K562 (cell line): Measurements from ENCODE around the gene ANO10. TPM values are rescaled to one million over a fixed set of nuclear protein-coding genes. Genes with fewer than 3 reads are reported as not detected.

ENCODE experiments used
- ATAC-seq: fragments of 200-7000 bp; cut with Tn5 transposase; 3 replicates; pipeline ENCODE4 v1.9.1; 2020; ENCODE audit warnings: moderate library complexity
- BruUV-seq: library from RNA; stranded (reverse); fragments of 400-500 nt; replicated peaks from 2 replicates; lab custom pipeline; 2021; lab: Mats Ljungman, UMichigan
- CTCF ChIA-PET: fragments of 300-600 bp; formaldehyde crosslinking; extraction: SDS; loops from one replicate; lab custom pipeline; 2021; ENCODE audit warnings: low intra/inter-chr PET ratio; lab: Yijun Ruan, JAX
- POLR2A ChIA-PET: fragments of 300-600, 350-650 bp; sonication (Branson Sonifier 250); formaldehyde crosslinking; extraction: SDS; loops from one replicate; lab custom pipeline; 2021; ENCODE audit warnings: antibody characterized with exemption, inconsistent platforms; lab: Yijun Ruan, JAX
- DNase-seq, 4 experiments: peaks; one replicate each; pipeline versions ENCODE4 v3.0.0 to v3.0.0-alpha.2; 2011 to 2018; ENCODE audit warnings: low spot score in 3 of 4, mixed read lengths in 3 of 4; ENCODE audit errors: extremely low read depth in 1 of 4
- FAIRE-seq: peaks from 2 replicates; lab custom pipeline; 2011; peaks lifted over from hg19 to GRCh38; lab: Jason Lieb, UNC
- H2AFZ ChIP-seq: 2 replicates; pipeline ENCODE4 v1.6.0; 2011; ENCODE audit warnings: low read depth, low read length, control low read depth, inconsistent platforms
- H3K27ac ChIP-seq: fragments of 200-600 bp; 3 replicates; pipeline ENCODE4 v1.8.0; 2011; ENCODE audit warnings: low read depth, mild to moderate bottlenecking, control low read depth, inconsistent platforms, low read length, moderate library complexity, mixed read lengths; ENCODE audit errors: extremely low read depth
- H3K27me3 ChIP-seq, 2 experiments: fragments of 300-600 bp in 1 of 2; 2 replicates in 1 of 2; 3 replicates in 1 of 2; pipeline versions ENCODE4 v1.6.0 to v1.8.0; 2011; ENCODE audit warnings: inconsistent platforms in 2 of 2, low read length in 2 of 2, mild to moderate bottlenecking in 1 of 2, mixed read lengths in 1 of 2, moderate library complexity in 1 of 2; ENCODE audit not compliant: control insufficient read depth in 2 of 2, insufficient read depth in 2 of 2
- H3K36me3 ChIP-seq: fragments of 300-600 bp; 3 replicates; pipeline ENCODE4 v1.8.0; 2011; ENCODE audit warnings: mild to moderate bottlenecking, low read length, inconsistent platforms; ENCODE audit not compliant: control insufficient read depth, insufficient read depth
- H3K4me1 ChIP-seq, 2 experiments: fragments of 200-600 bp in 1 of 2; replicated peaks in 1 of 2; 2 replicates in 1 of 2; 3 replicates in 1 of 2; pipeline versions ENCODE4 v1.5.1 to v1.8.0; 2011; ENCODE audit warnings: inconsistent platforms in 2 of 2, low read length in 2 of 2, mild to moderate bottlenecking in 1 of 2, mixed read lengths in 1 of 2, moderate library complexity in 1 of 2; ENCODE audit not compliant: control insufficient read depth in 2 of 2, insufficient read depth in 2 of 2
- H3K4me2 ChIP-seq: 2 replicates; pipeline ENCODE4 v1.6.1; 2011; ENCODE audit warnings: low read length, control low read depth, inconsistent platforms, mixed read lengths; ENCODE audit not compliant: insufficient read depth
- H3K4me3 ChIP-seq: fragments of 200-600 bp; sonication (generic), shearing (Covaris generic); 2 replicates; pipeline ENCODE4 v1.5.1; 2016; ENCODE audit warnings: control low read depth, inconsistent platforms
- H3K79me2 ChIP-seq: fragments of 200-600 bp; 3 replicates; pipeline ENCODE4 v1.8.0; 2011; ENCODE audit warnings: low read length, inconsistent platforms; ENCODE audit not compliant: control insufficient read depth, insufficient read depth
- H3K9ac ChIP-seq, 2 experiments: 2 replicates each; pipeline versions ENCODE4 v1.6.0 to v1.6.1; 2011; ENCODE audit warnings: low read depth in 2 of 2, low read length in 2 of 2, control low read depth in 1 of 2, inconsistent platforms in 1 of 2, mild to moderate bottlenecking in 1 of 2, mixed read lengths in 1 of 2; ENCODE audit not compliant: insufficient read depth in 1 of 2
- H3K9me1 ChIP-seq: one replicate; pipeline ENCODE4 v1.6.0; 2011; ENCODE audit warnings: inconsistent platforms, mild to moderate bottlenecking, low read length, moderate library complexity; ENCODE audit not compliant: control insufficient read depth, insufficient read depth
- H3K9me3 ChIP-seq: replicated peaks from 2 replicates; pipeline ENCODE4 v1.5.1; 2011; ENCODE audit warnings: low read depth, low read length, inconsistent platforms; ENCODE audit not compliant: control insufficient read depth, insufficient read depth
- H4K20me1 ChIP-seq: replicated peaks from 2 replicates; pipeline ENCODE4 v1.6.1; 2011; ENCODE audit warnings: low read length, inconsistent platforms, mixed read lengths; ENCODE audit not compliant: control insufficient read depth, insufficient read depth
- CSDE1 ChIP-seq, 2 experiments: fragments of 450-650 bp; IDR thresholded peaks; 2 replicates each; pipeline ENCODE4 v1.6.1; 2016; ENCODE audit warnings: mild to moderate bottlenecking in 1 of 2
- CXXC5 ChIP-seq: fragments of 250-450 bp; sonication (Bioruptor Pico); IDR thresholded peaks from 2 replicates; pipeline ENCODE4 v1.8.0; 2022; ENCODE audit warnings: inconsistent platforms, mild to moderate bottlenecking, moderate library complexity
- MNT ChIP-seq, 2 experiments: fragments of 450-650 bp; conservative IDR thresholded peaks; 2 replicates each; pipeline ENCODE4 v1.6.1; 2017; ENCODE audit warnings: mild to moderate bottlenecking in 2 of 2, moderate library complexity in 2 of 2
- OTX1 ChIP-seq: fragments of 450-650 bp; formaldehyde crosslinking; IDR thresholded peaks from 2 replicates; pipeline ENCODE4 v1.4.0; 2022; ENCODE audit warnings: mild to moderate bottlenecking
- PRDM10 ChIP-seq: fragments of 450-650 bp; IDR thresholded peaks from 2 replicates; pipeline ENCODE4 v1.6.1; 2018; ENCODE audit not compliant: partially characterized antibody
- PURB ChIP-seq: sonication (generic); formaldehyde crosslinking; IDR thresholded peaks from 2 replicates; pipeline ENCODE4 v1.9.0; 2021; ENCODE audit warnings: low read depth, mild to moderate bottlenecking, missing genetic modification reagents
- ZNF518B ChIP-seq: fragments of 250-450 bp; sonication (Bioruptor Pico); IDR thresholded peaks from 2 replicates; pipeline ENCODE4 v1.5.0; 2021; ENCODE audit warnings: mild to moderate bottlenecking, moderate library complexity
- WGBS: fragments of 100-300 bp; shearing (Covaris generic); methylation state at CpG from one replicate; pipeline ENCODE4 v1.1.6; 2016; ENCODE audit warnings: low coverage, mixed read lengths; ENCODE audit not compliant: insufficient coverage; ENCODE audit errors: missing lambda C conversion rate; 5-methylcytosine and 5-hydroxymethylcytosine counted together
- in situ Hi-C: fragments of 300-500 bp; cut with MboI; formaldehyde crosslinking; loops from 4 replicates; pipeline ENCODE4 v1.15.0; 2018; ENCODE audit warnings: inconsistent platforms, mixed read lengths
- intact Hi-C: fragments of 100-400 bp; cut with micrococcal nuclease; formaldehyde crosslinking; loops from 2 replicates; pipeline ENCODE4 v1.14.2; 2022
- polyA plus RNA-seq, 8 experiments: library from polyadenylated mRNA; depleted of rRNA in 4 of 8; stranded (reverse) in 5 of 8; unstranded in 3 of 8; fragments of >200 nt; fragmentation: Nextera tagmentation in 2 of 8; fragmentation: Illumina TruSeq in 1 of 8; extraction: Ambion mirVana in 2 of 8; extraction: Trizol in 1 of 8; gene quantifications; 2 replicates each; pipeline versions ENCODE4 v1.2.1 to v1.2.3, GENCODE V29; 2011 to 2014; ENCODE audit warnings: inconsistent platforms in 1 of 8, missing spikeins in 1 of 8
- total RNA-seq, 7 experiments: library from RNA; depleted of rRNA in 6 of 7; stranded (reverse); fragments of >200 nt in 6 of 7; fragmentation: Illumina TruSeq in 2 of 7; extraction: Trizol in 2 of 7; gene quantifications; 2 replicates each; pipeline versions ENCODE4 v1.2.1 to v1.2.3, GENCODE V29; 2011 to 2021; ENCODE audit warnings: low replicate concordance in 1 of 7
- TF ChIP-seq, protein P1 (sequence below): sonication (generic); formaldehyde crosslinking; IDR thresholded peaks from 2 replicates; pipeline ENCODE4 v1.8.0; 2022; ENCODE audit warnings: mild to moderate bottlenecking, missing genetic modification reagents

Gene ANO10
- total and polyA plus RNA-seq, 9 of the 15 experiments (the other 6 are each of a cell fraction or from before 2014, with no cell fraction given) = 6.4 to 46.0 (median 32.3) TPM

DNA sequence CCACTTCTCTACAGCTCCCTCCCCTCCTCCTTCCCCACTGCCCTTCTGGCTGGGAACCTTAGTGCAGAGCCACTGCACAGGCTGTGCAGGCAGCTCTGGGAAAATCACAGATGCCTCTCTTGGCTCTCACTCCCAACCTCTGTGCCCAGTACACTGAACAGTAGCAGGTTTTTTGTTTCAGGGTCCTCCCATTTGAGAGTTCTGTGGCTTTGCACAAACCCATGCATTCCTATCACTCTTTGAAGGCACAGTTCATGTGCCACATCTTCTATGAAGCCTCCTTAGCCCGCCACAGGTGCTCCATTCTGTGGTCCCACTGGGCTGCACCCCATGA lies 231.6 kb downstream of the ANO10 start:
- Histone ChIP-seq H3K4me1 (peaks cover 0 to 18% of the 10 kb centered on the region in 2 experiments; a peak in 4 of 5 replicates), H3K9ac (peak overlapping the region in 1 of 2 experiments; percentile 57; a peak in 1 of 4 replicates), H3K9me3 (no peaks in the 10 kb centered on the region), H3K4me2 (peak overlapping the region; percentile 20; the same call in 1 of the 2 replicates), H3K9me1 (no peaks in the 10 kb centered on the region), H3K79me2 (no peaks in the 10 kb centered on the region), H2AFZ (peak overlapping the region; percentile 41; the same call in 1 of the 2 replicates), H3K36me3 (no peaks in the 10 kb centered on the region; the same call in 2 of the 3 replicates), H3K27me3 (no peaks in the 10 kb centered on the region), H3K27ac (no peak overlapping the region), H4K20me1 (no peaks in the 10 kb centered on the region), H3K4me3 (no peak overlapping the region)
- DNase-seq (no peak), ATAC-seq (peak; percentile 62), FAIRE-seq (no peak)
- intact Hi-C loops (no loop called here), in situ Hi-C loops (no loop called here)
- WGBS = 70% methylated on average over 1 of the region's 1 CpG
- POLR2A ChIA-PET = interaction anchor here (0.6 to 2.4 kb wide), 4 partner anchors 9 to 519 kb away, joined by 4 to 11 read pairs (median 6); no protein-coding TSS in a partner anchor
- CTCF ChIA-PET = no interaction called here
- BruUV-seq = no TSS peak
- TF ChIP-seq OTX1 = no peak
- TF ChIP-seq CSDE1 (IDR thresholded peaks at IDR 0.05) = no peak
- TF ChIP-seq, protein P1, sequence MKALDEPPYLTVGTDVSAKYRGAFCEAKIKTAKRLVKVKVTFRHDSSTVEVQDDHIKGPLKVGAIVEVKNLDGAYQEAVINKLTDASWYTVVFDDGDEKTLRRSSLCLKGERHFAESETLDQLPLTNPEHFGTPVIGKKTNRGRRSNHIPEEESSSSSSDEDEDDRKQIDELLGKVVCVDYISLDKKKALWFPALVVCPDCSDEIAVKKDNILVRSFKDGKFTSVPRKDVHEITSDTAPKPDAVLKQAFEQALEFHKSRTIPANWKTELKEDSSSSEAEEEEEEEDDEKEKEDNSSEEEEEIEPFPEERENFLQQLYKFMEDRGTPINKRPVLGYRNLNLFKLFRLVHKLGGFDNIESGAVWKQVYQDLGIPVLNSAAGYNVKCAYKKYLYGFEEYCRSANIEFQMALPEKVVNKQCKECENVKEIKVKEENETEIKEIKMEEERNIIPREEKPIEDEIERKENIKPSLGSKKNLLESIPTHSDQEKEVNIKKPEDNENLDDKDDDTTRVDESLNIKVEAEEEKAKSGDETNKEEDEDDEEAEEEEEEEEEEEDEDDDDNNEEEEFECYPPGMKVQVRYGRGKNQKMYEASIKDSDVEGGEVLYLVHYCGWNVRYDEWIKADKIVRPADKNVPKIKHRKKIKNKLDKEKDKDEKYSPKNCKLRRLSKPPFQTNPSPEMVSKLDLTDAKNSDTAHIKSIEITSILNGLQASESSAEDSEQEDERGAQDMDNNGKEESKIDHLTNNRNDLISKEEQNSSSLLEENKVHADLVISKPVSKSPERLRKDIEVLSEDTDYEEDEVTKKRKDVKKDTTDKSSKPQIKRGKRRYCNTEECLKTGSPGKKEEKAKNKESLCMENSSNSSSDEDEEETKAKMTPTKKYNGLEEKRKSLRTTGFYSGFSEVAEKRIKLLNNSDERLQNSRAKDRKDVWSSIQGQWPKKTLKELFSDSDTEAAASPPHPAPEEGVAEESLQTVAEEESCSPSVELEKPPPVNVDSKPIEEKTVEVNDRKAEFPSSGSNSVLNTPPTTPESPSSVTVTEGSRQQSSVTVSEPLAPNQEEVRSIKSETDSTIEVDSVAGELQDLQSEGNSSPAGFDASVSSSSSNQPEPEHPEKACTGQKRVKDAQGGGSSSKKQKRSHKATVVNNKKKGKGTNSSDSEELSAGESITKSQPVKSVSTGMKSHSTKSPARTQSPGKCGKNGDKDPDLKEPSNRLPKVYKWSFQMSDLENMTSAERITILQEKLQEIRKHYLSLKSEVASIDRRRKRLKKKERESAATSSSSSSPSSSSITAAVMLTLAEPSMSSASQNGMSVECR (CRISPR knock-in tag) = no peak
- no peak for TF ChIP-seq CXXC5 (CRISPR knock-in tag)
- TF ChIP-seq PRDM10 = no peak
- no peak for TF ChIP-seq PURB
- no peak for TF ChIP-seq MNT (conservative IDR thresholded peaks at IDR 0.05)
- TF ChIP-seq ZNF518B (CRISPR knock-in tag) = no peak
